ENCODE measurements around the gene FEM1A.
"Not testable (repeated sequence)": the region's sequence is repeated elsewhere in the genome, so short reads cannot be mapped to it uniquely, and the experiment has no call there.

The FEM1A gene

GRCh38 chr19:4774136-4774535 lies 17.4 kb upstream of the FEM1A start:
- no peak for DNase-seq

- DNase-seq, result no peak
Observed at GRCh38 chr19:4775627-4776152, 15.8 kb upstream of the FEM1A start.

GRCh38 chr19:4776436-4777211 lies 14.9 kb upstream of the FEM1A start:
- no peak for DNase-seq

GRCh38 chr19:4778124-4778523 lies 13.4 kb upstream of the FEM1A start:
- not testable (repeated sequence) for DNase-seq

- DNase-seq, result no peak
Observed at GRCh38 chr19:4780860-4781259, 10.7 kb upstream of the FEM1A start.

- DNase-seq, result no peak
Observed at GRCh38 chr19:4781801-4782200, 9.7 kb upstream of the FEM1A start.

- not testable (repeated sequence) for DNase-seq
Observed at GRCh38 chr19:4786412-4787016, 5.0 kb upstream of the FEM1A start.

- not testable (repeated sequence) for DNase-seq
Observed at GRCh38 chr19:4792019-4792865, 708 bp downstream of the FEM1A start.

- DNase-seq, result not testable (repeated sequence)
Observed at GRCh38 chr19:4792866-4793195, 1.3 kb downstream of the FEM1A start.

GRCh38 chr19:4793278-4793677 lies 1.7 kb downstream of the FEM1A start:
- not testable (repeated sequence) for DNase-seq

- no peak for DNase-seq
Observed at GRCh38 chr19:4794971-4795370, 3.4 kb downstream of the FEM1A start.

- DNase-seq, result no peak
Observed at GRCh38 chr19:4795400-4795799, 3.9 kb downstream of the FEM1A start.

- DNase-seq, result no peak
Observed at GRCh38 chr19:4800591-4801081, 9.1 kb downstream of the FEM1A start.

GRCh38 chr19:4801085-4801619 lies 9.6 kb downstream of the FEM1A start:
- no peak for DNase-seq

GRCh38 chr19:4802711-4803110 lies 11.2 kb downstream of the FEM1A start:
- no peak for DNase-seq

- peak; percentile 18 for DNase-seq
Observed at GRCh38 chr19:4803736-4804695, 12.5 kb downstream of the FEM1A start.

- not testable (repeated sequence) for DNase-seq
Observed at GRCh38 chr19:4805140-4805539, 13.6 kb downstream of the FEM1A start.

- no peak for DNase-seq
Observed at GRCh38 chr19:4806384-4806783, 14.8 kb downstream of the FEM1A start.

- DNase-seq, result peak; percentile 56
Observed at GRCh38 chr19:4807188-4807587, 15.7 kb downstream of the FEM1A start.

- peak; percentile 36 for DNase-seq
Observed at GRCh38 chr19:4811328-4812131, 20.0 kb downstream of the FEM1A start.
